Lower lobe of right lung (tissue), 2 donors: Measurements from ENCODE around the gene PPP1R12A. TPM values are rescaled to one million over a fixed set of nuclear protein-coding genes. Genes with fewer than 3 reads are reported as not detected.

Experiments used
- ATAC-seq, 2 donors: fragments of 200-7000 bp; cut with Tn5 transposase; one replicate each; pipeline ENCODE4 v1.9.1; 2020 to 2022; ENCODE audit warnings: mild to moderate bottlenecking in 2 of 2, moderate library complexity in 2 of 2
- DNase-seq: peaks from one replicate; pipeline ENCODE4 v3.0.0-alpha.2; 2020
- H3K27ac ChIP-seq: fragments of 200-600 bp; one replicate; pipeline ENCODE4 v1.8.0; 2022
- H3K27me3 ChIP-seq: fragments of 200-600 bp; one replicate; pipeline ENCODE4 v1.8.0; 2022; ENCODE audit warnings: low read depth
- H3K36me3 ChIP-seq: fragments of 200-600 bp; one replicate; pipeline ENCODE4 v1.8.0; 2022; ENCODE audit warnings: mild to moderate bottlenecking
- H3K4me1 ChIP-seq: fragments of 200-600 bp; one replicate; pipeline ENCODE4 v1.8.0; 2022
- H3K4me3 ChIP-seq: fragments of 200-600 bp; one replicate; pipeline ENCODE4 v1.8.0; 2022; ENCODE audit warnings: mild to moderate bottlenecking
- H3K9me3 ChIP-seq: fragments of 200-600 bp; one replicate; pipeline ENCODE4 v1.8.0; 2022
- CTCF ChIP-seq: fragments of 200-600 bp; IDR thresholded peaks from one replicate; pipeline ENCODE4 v1.8.0; 2022; ENCODE audit warnings: antibody characterized with exemption, mild to moderate bottlenecking
- intact Hi-C: fragments of 100-400 bp; cut with DNase I; formaldehyde crosslinking; loops from one replicate; pipeline ENCODE4 v1.11.0; 2022
- total RNA-seq: library from RNA; stranded (reverse); fragmentation: NEBNext Ultra II Directional; extraction: Animal tissue kit (Norgen Biotek cat#: 25700); gene quantifications from one replicate; pipeline ENCODE4 v1.2.1, GENCODE V29; 2021
- donor health status: DM: no; HTN: yes; CAD: no; lungs with severe emphysema.

Gene PPP1R12A
- total RNA-seq, 1 donor from 2014 or later, result 84.1 TPM

- Histone ChIP-seq H3K9me3 (no peaks in the 10 kb centered on the region), H3K36me3 (peaks cover 31% of the 10 kb centered on the region), H3K27me3 (no peaks in the 10 kb centered on the region), H3K4me3 (no peak overlapping the region), H3K27ac (no peak overlapping the region), H3K4me1 (peaks cover 16% of the 10 kb centered on the region)
- no peak for DNase-seq
- intact Hi-C loops, result no loop called here
- TF ChIP-seq CTCF, result no peak
- ATAC-seq, result no peak
Measured at GRCh38 chr12:79830440-79830839, 104.5 kb downstream of the PPP1R12A start.

DNA sequence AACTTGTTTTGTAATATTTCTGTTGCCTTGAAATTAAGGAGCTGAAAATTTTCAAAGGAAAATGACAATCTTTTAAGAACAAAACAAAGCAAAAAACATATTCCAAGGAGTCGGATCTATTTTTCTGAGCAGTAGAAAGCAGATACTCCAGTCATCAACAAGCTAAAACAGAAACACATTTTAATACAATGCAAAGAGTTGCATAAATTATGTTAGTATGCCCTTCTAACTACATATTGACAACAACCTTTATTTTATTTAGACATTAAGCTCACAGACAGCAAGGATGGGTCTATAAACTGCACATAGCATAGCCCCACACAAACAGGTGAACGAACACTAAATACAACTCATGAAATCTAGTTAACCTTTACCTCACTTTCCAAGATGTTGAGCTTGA lies 106.0 kb downstream of the PPP1R12A start:
- H3K27ac ChIP-seq, result no peak overlapping the region
- ATAC-seq, result no peak
- peaks cover 10% of the 10 kb centered on the region for H3K4me1 ChIP-seq
- peaks cover 31% of the 10 kb centered on the region for H3K36me3 ChIP-seq
- no peaks in the 10 kb centered on the region for H3K9me3 ChIP-seq
- no peak for TF ChIP-seq CTCF
- no peak for DNase-seq
- no peaks in the 10 kb centered on the region for H3K27me3 ChIP-seq
- no peak overlapping the region for H3K4me3 ChIP-seq
- intact Hi-C loops, result no loop called here

- TF ChIP-seq CTCF, result no peak
- intact Hi-C loops, result no loop called here
- ATAC-seq (no peak), DNase-seq (no peak)
- no peak overlapping the region for H3K27ac ChIP-seq
- no peaks in the 10 kb centered on the region for H3K9me3 ChIP-seq
- H3K4me3 ChIP-seq, result no peak overlapping the region
- no peaks in the 10 kb centered on the region for H3K27me3 ChIP-seq
- peaks cover 10% of the 10 kb centered on the region for H3K4me1 ChIP-seq
- peaks cover 31% of the 10 kb centered on the region for H3K36me3 ChIP-seq
Measured at GRCh38 chr12:79827484-79827883, 107.4 kb downstream of the PPP1R12A start.

- DNase-seq, result no peak
- TF ChIP-seq CTCF, result no peak
- Histone ChIP-seq H3K27me3 (no peaks in the 10 kb centered on the region), H3K4me1 (peaks cover 10% of the 10 kb centered on the region), H3K4me3 (no peak overlapping the region), H3K36me3 (peaks cover 26% of the 10 kb centered on the region), H3K27ac (no peak overlapping the region), H3K9me3 (no peaks in the 10 kb centered on the region)
- ATAC-seq, result no peak
- intact Hi-C loops, result no loop called here
Measured at GRCh38 chr12:79826267-79827128, 108.4 kb downstream of the PPP1R12A start.

GRCh38 chr12:79822475-79822874 lies 112.4 kb downstream of the PPP1R12A start:
- no peak for TF ChIP-seq CTCF
- no peak for DNase-seq
- ATAC-seq, result no peak
- no peak overlapping the region for H3K4me3 ChIP-seq
- peaks cover 36% of the 10 kb centered on the region for H3K36me3 ChIP-seq
- no peak overlapping the region for H3K27ac ChIP-seq
- H3K4me1 ChIP-seq, result peaks cover 13% of the 10 kb centered on the region
- no peaks in the 10 kb centered on the region for H3K9me3 ChIP-seq
- no peaks in the 10 kb centered on the region for H3K27me3 ChIP-seq
- intact Hi-C loops, result no loop called here
